Astrocyte of the spinal cord (primary cell): Measurements from ENCODE around the gene ZMIZ1.

Source experiments
- DNase-seq: peaks from one replicate; pipeline ENCODE4 v3.0.0; 2011; ENCODE audit warnings: low read depth, low spot score
- H3K4me3 ChIP-seq: 2 replicates; pipeline ENCODE4 v1.5.1; 2011; ENCODE audit warnings: low read depth, mild to moderate bottlenecking, low read length, moderate library complexity
- CTCF ChIP-seq: IDR thresholded peaks from 2 replicates; pipeline ENCODE4 v1.5.1; 2012; ENCODE audit warnings: low read depth, mild to moderate bottlenecking, low read length, inconsistent platforms
- in situ Hi-C: cut with HindIII; loops from 2 replicates; pipeline ENCODE4 v1.10.0; 2017; ENCODE audit warnings: low sequenced_read_pairs

ZMIZ1 gene

GRCh38 chr10:79360499-79361342 is 292.0 kb downstream of the ZMIZ1 start:
- no peak overlapping the region for H3K4me3 ChIP-seq
- no peak for TF ChIP-seq CTCF
- in situ Hi-C loops: no loop called here
- no peak for DNase-seq

- in situ Hi-C loops: no loop called here
- H3K4me3 ChIP-seq: no peak overlapping the region
- DNase-seq: no peak
- TF ChIP-seq CTCF: no peak
These were observed 293.1 kb downstream of the ZMIZ1 start for GRCh38 chr10:79361726-79362397.
